Osteocyte (in vitro differentiated cells): ENCODE measurements around the gene UMODL1. TPM values are rescaled to one million over a fixed set of nuclear protein-coding genes. Genes with fewer than 3 reads are reported as not detected.

Experiments used
- DNase-seq: peaks from one replicate; pipeline ENCODE4 v3.0.0; 2021; ENCODE audit warnings: mixed read lengths; ENCODE audit not compliant: unreplicated experiment; ENCODE audit errors: extremely low spot score
- H3K27ac Mint-ChIP-seq: one replicate; pipeline ENCODE4 v1.8.0; 2021; ENCODE audit warnings: mild to moderate bottlenecking, mixed read lengths; ENCODE audit not compliant: unreplicated experiment
- H3K27me3 Mint-ChIP-seq: one replicate; pipeline ENCODE4 v1.8.0; 2021; ENCODE audit warnings: mixed read lengths; ENCODE audit not compliant: unreplicated experiment
- H3K36me3 Mint-ChIP-seq: one replicate; pipeline ENCODE4 v1.8.0; 2021; ENCODE audit warnings: mixed read lengths; ENCODE audit not compliant: unreplicated experiment
- H3K4me1 Mint-ChIP-seq: one replicate; pipeline ENCODE4 v1.8.0; 2021; ENCODE audit warnings: mixed read lengths; ENCODE audit not compliant: unreplicated experiment
- H3K4me3 Mint-ChIP-seq: one replicate; pipeline ENCODE4 v1.8.0; 2021; ENCODE audit warnings: mild to moderate bottlenecking, moderate library complexity, mixed read lengths; ENCODE audit not compliant: unreplicated experiment
- H3K9me3 Mint-ChIP-seq: one replicate; pipeline ENCODE4 v1.8.0; 2021; ENCODE audit warnings: mixed read lengths; ENCODE audit not compliant: unreplicated experiment
- CTCF ChIP-seq: fragments of 200-600 bp; sonication (generic); IDR thresholded peaks from 2 replicates; pipeline ENCODE4 v1.5.0; 2021; ENCODE audit warnings: antibody characterized with exemption, mild to moderate bottlenecking, moderate library complexity
- total RNA-seq: library from RNA; stranded (reverse); gene quantifications from 2 replicates; pipeline ENCODE4 v1.2.1, GENCODE V29; 2021

Gene UMODL1
- total RNA-seq, 1 donor from 2014 or later = not detected

DNA sequence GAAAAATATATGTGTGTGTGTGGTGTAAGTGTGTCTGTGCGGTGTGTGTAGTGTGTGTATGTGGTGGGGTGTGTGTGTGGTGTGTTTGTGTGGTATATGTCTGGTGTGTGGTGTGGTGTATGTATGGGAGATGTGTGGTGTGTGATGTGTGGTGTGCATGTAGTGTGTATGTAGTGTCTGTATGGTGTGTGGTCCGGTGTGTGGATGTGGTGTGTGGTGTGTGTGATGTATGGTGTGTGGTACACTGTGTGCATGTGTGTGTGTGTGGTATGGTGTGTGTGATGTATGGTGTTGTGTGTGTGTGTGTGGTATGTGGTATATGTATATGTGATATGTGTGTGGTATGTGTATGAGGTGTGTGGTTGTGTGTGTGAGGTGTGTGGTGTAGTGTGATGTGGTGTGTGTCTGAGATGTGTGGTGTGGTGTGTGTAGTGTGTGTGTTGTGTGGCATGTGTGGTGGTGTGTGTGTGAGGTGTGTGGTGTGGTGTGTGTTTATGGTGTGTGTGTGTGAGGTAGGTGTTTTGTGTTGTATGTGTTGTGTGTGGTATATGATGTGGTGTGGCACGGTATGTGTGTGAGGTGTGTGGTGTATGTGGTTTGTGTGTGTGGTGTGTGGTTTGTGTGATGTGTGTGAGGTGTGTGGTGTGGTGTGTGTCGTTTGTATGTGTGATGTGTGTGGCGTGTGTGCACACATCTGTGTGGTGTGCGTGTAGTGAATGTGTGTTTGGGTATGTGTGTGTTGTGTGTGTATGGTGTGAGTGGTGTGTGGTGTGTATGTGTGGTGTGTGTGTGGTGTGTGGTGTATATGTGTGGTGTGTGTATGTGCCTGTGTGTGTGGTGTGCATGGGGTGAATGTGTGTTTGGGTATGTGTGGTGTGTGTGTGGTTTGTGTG lies 112.5 kb downstream of the UMODL1 start:
- H3K4me3 Mint-ChIP-seq = no peak overlapping the region
- no peak overlapping the region for H3K27ac Mint-ChIP-seq
- DNase-seq = no peak
- no peak for TF ChIP-seq CTCF
- no peaks in the 10 kb centered on the region for H3K4me1 Mint-ChIP-seq
- H3K27me3 Mint-ChIP-seq = peaks cover 36% of the 10 kb centered on the region
- no peaks in the 10 kb centered on the region for H3K36me3 Mint-ChIP-seq
- H3K9me3 Mint-ChIP-seq = no peaks in the 10 kb centered on the region

DNA sequence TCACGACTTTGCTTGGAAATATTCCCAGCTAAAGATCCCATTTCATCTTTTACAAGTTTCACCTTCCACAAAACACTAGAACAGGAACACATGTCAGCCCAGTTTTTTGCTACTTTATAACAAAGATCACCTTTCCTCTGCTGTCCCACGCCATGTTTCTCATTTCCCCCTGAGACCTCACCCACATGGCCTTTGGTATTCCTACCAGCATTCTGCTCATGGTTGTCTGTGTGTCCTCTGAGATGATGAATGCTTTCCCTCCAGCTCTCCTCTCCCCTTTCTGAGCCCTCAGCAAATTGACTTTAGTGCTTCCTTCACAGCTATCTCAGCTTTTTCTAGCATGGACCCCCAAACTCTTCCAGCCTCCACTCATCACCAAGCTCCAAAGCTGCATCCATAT lies 115.5 kb downstream of the UMODL1 start:
- no peaks in the 10 kb centered on the region for H3K9me3 Mint-ChIP-seq
- no peak for DNase-seq
- H3K4me3 Mint-ChIP-seq = no peak overlapping the region
- no peaks in the 10 kb centered on the region for H3K36me3 Mint-ChIP-seq
- H3K4me1 Mint-ChIP-seq = no peaks in the 10 kb centered on the region
- H3K27me3 Mint-ChIP-seq = peaks cover 24% of the 10 kb centered on the region
- no peak for TF ChIP-seq CTCF
- H3K27ac Mint-ChIP-seq = no peak overlapping the region

DNA sequence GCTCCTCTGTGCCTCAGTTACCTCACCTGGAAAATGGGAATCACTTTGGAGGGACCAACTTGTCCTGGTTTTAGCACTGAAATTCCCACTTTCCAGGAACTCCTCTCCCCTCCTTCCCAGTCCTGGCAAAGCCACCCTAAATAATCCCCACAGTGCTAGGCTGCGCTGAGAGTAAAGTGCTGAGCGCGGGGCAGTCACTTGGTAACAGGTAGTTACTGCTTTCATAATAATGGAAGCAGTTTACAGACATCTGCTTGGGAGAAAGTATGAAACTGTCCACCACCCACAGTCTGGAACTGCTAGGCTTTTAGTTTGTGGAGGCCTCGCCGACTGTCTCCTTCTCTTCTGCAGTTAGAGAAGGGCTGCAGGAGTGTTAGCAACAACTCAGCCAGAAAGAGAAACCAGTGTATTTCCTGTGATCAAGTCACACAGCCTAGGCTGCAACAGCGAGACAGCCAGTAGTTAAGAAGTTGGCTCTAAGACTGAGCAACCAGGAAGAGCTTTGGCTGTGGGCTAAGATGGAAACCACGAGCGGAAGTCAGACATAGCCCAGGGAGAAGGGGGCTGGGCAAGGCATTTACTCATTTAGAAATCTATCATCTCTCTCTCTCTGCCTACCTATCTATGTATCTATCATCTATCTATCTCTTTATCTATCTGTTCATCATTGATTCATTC lies 117.0 kb downstream of the UMODL1 start:
- no peak overlapping the region for H3K27ac Mint-ChIP-seq
- no peaks in the 10 kb centered on the region for H3K36me3 Mint-ChIP-seq
- no peaks in the 10 kb centered on the region for H3K9me3 Mint-ChIP-seq
- no peak for DNase-seq
- no peaks in the 10 kb centered on the region for H3K4me1 Mint-ChIP-seq
- H3K4me3 Mint-ChIP-seq = no peak overlapping the region
- no peak for TF ChIP-seq CTCF
- H3K27me3 Mint-ChIP-seq = peaks cover 35% of the 10 kb centered on the region

DNA sequence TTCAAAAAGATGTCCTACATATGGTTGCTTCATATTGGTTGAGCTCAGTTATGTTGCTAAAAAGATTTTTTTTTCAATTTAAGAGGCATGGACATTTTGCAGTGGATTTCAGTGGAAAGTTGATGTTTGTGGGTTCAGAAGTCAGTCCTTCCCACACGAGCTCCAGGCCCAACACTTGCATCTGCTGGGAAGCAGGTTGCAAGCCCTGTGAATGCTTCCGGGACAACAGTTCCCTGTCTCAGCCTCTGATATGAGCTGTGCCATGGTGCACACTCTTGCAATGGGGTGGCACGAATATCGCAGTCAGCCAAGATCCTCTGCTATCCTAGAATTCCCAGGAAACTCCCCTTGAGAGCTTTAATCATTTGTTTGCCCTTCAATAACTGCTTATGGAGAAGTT lies 117.5 kb downstream of the UMODL1 start:
- Mint-ChIP-seq H3K4me3 (no peak overlapping the region), H3K9me3 (no peaks in the 10 kb centered on the region), H3K36me3 (no peaks in the 10 kb centered on the region), H3K4me1 (no peaks in the 10 kb centered on the region), H3K27ac (no peak overlapping the region), H3K27me3 (peaks cover 39% of the 10 kb centered on the region)
- DNase-seq = no peak
- no peak for TF ChIP-seq CTCF

DNA sequence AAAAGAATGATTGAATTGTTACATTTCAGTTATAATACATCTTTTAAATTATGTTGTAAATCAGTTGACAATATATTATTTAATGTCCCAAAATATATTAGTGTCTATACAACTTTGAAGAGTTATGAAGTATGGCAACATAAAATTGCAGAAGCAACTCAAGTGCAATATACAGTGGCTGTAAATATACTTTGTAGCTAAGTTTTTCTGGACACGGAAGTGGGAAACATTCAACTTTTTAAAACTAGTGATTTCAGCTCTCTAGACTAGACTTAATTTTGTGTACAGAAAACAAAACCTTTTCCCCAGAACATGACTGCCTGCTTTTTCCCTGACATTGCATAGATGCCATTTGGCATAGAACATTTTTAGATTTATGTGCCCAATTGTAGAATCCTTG lies 118.3 kb downstream of the UMODL1 start:
- DNase-seq = no peak
- no peak for TF ChIP-seq CTCF
- H3K36me3 Mint-ChIP-seq = no peaks in the 10 kb centered on the region
- no peak overlapping the region for H3K27ac Mint-ChIP-seq
- peaks cover 42% of the 10 kb centered on the region for H3K27me3 Mint-ChIP-seq
- no peaks in the 10 kb centered on the region for H3K9me3 Mint-ChIP-seq
- no peak overlapping the region for H3K4me3 Mint-ChIP-seq
- H3K4me1 Mint-ChIP-seq = no peaks in the 10 kb centered on the region
